ENCODE data around the gene AUH.

GRCh38 chr9:91273853-91274552, 87.7 kb downstream of the AUH start:
- TF ChIP-seq, protein P1, sequence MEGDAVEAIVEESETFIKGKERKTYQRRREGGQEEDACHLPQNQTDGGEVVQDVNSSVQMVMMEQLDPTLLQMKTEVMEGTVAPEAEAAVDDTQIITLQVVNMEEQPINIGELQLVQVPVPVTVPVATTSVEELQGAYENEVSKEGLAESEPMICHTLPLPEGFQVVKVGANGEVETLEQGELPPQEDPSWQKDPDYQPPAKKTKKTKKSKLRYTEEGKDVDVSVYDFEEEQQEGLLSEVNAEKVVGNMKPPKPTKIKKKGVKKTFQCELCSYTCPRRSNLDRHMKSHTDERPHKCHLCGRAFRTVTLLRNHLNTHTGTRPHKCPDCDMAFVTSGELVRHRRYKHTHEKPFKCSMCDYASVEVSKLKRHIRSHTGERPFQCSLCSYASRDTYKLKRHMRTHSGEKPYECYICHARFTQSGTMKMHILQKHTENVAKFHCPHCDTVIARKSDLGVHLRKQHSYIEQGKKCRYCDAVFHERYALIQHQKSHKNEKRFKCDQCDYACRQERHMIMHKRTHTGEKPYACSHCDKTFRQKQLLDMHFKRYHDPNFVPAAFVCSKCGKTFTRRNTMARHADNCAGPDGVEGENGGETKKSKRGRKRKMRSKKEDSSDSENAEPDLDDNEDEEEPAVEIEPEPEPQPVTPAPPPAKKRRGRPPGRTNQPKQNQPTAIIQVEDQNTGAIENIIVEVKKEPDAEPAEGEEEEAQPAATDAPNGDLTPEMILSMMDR (IDR thresholded peaks at IDR 0.05), result no peak
- no peak for TF ChIP-seq POLR2A (IDR thresholded peaks at IDR 0.05)

All from Peyer's patch (tissue), 4 donors.